Activated CD8-positive, alpha-beta T cell treated with anti-CD3 and anti-CD28 coated beads for 36 hours (primary cell): ENCODE results near the gene TMCC2. TPM values are rescaled to one million over a fixed set of nuclear protein-coding genes. Genes with fewer than 3 reads are reported as not detected.

Experiments used
- ATAC-seq: fragments of 200-7000 bp; cut with Tn5 transposase; one replicate; pipeline ENCODE4 v1.10.0; 2021; ENCODE audit warnings: mild to moderate bottlenecking, moderate library complexity
- CTCF ChIA-PET: fragments of 350-600 bp; sonication (Branson Sonifier 250); formaldehyde crosslinking; loops from one replicate; lab custom pipeline; 2021; ENCODE audit warnings: antibody characterized with exemption; lab: Charles Lee
- POLR2A ChIA-PET: fragments of 350-600 bp; sonication (Branson Sonifier 250); formaldehyde crosslinking; loops from one replicate; lab custom pipeline; 2021; ENCODE audit warnings: antibody characterized with exemption; lab: Charles Lee
- DNase-seq: peaks from one replicate; pipeline ENCODE4 v3.0.0-alpha.2; 2020
- H3K27ac Mint-ChIP-seq: one replicate; pipeline ENCODE4 v1.8.0; 2021; ENCODE audit warnings: mild to moderate bottlenecking, mixed read lengths
- H3K27me3 Mint-ChIP-seq: one replicate; pipeline ENCODE4 v1.8.0; 2021; ENCODE audit warnings: mixed read lengths
- H3K36me3 Mint-ChIP-seq: one replicate; pipeline ENCODE4 v1.8.0; 2021; ENCODE audit warnings: low read depth, mixed read lengths
- H3K4me1 Mint-ChIP-seq: one replicate; pipeline ENCODE4 v1.8.0; 2021; ENCODE audit warnings: low read depth, mixed read lengths
- H3K4me3 Mint-ChIP-seq: one replicate; pipeline ENCODE4 v1.8.0; 2021; ENCODE audit warnings: mild to moderate bottlenecking, moderate library complexity, mixed read lengths
- H3K9me3 Mint-ChIP-seq: one replicate; pipeline ENCODE4 v1.8.0; 2021; ENCODE audit warnings: mixed read lengths
- intact Hi-C: fragments of 100-400 bp; cut with micrococcal nuclease; formaldehyde crosslinking; loops from one replicate; pipeline ENCODE4 v1.10.0; 2022
- total RNA-seq, 2 experiments: library from RNA; stranded (reverse); gene quantifications; one replicate each; pipeline ENCODE4 v1.2.3, GENCODE V29; 2021
- TF ChIP-seq, protein P1 (sequence below): fragments of 200-600 bp; IDR thresholded peaks from one replicate; pipeline ENCODE4 v1.8.0; 2022; ENCODE audit warnings: antibody characterized with exemption, mild to moderate bottlenecking

The TMCC2 gene
- total RNA-seq, 2 experiments from 2014 or later: 6.6 to 7.1 TPM

DNA sequence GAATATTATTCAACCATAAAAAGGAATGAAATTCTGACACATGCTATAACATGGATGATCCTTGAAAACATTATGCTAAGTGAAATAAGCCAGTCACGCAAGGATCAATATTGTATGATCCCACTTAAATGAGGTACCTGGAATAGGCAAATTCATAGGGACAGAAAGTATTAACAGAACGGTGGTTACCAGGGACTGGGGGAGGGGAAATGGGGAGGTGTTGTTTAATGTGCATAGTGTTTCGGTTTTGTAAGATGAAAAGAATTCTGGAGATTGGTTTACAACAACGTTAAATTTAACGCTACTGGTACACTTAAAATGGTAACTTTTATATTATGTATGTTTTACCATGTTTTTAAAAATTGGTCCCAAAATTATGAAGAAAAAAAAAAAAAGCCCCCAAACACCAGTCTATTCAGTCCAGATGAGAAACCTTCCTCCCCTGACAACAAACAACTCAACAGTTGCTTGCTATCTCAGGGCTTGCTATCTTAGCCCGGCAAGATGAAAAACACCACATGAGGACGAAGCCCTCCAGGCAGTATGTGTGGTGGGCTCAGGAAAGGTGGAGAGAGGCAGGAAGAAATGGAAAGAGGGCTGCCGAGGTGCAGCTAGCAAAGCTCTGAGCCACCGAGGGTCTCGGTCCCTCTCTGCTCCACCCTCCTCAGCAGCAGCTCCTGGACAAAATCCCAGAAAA lies 85.3 kb downstream of the TMCC2 start:
- POLR2A ChIA-PET: interaction anchor here (0.6 to 14.6 kb wide), 8 partner anchors 14 to 436 kb away, joined by 3 to 158 read pairs (median 4); no protein-coding TSS in a partner anchor
- ATAC-seq (no peak), DNase-seq (peak; percentile 47)
- no peaks in the 10 kb centered on the region for H3K27me3 Mint-ChIP-seq
- H3K9me3 Mint-ChIP-seq: no peaks in the 10 kb centered on the region
- intact Hi-C loops: no loop called here
- peak overlapping the region; percentile 98 for H3K27ac Mint-ChIP-seq
- peak overlapping the region; percentile 81 for H3K4me3 Mint-ChIP-seq
- TF ChIP-seq, protein P1, sequence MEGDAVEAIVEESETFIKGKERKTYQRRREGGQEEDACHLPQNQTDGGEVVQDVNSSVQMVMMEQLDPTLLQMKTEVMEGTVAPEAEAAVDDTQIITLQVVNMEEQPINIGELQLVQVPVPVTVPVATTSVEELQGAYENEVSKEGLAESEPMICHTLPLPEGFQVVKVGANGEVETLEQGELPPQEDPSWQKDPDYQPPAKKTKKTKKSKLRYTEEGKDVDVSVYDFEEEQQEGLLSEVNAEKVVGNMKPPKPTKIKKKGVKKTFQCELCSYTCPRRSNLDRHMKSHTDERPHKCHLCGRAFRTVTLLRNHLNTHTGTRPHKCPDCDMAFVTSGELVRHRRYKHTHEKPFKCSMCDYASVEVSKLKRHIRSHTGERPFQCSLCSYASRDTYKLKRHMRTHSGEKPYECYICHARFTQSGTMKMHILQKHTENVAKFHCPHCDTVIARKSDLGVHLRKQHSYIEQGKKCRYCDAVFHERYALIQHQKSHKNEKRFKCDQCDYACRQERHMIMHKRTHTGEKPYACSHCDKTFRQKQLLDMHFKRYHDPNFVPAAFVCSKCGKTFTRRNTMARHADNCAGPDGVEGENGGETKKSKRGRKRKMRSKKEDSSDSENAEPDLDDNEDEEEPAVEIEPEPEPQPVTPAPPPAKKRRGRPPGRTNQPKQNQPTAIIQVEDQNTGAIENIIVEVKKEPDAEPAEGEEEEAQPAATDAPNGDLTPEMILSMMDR: no peak
- CTCF ChIA-PET: interaction anchor here (1.1 to 29.5 kb wide), 4 partner anchors 12 to 118 kb away, joined by 3 to 1285 read pairs (median 16); no protein-coding TSS in a partner anchor
- peaks cover 6% of the 10 kb centered on the region for H3K36me3 Mint-ChIP-seq
- peaks cover 80% of the 10 kb centered on the region for H3K4me1 Mint-ChIP-seq

- Mint-ChIP-seq H3K9me3 (no peaks in the 10 kb centered on the region), H3K36me3 (peaks cover 6% of the 10 kb centered on the region), H3K4me3 (peak overlapping the region; percentile 81), H3K27ac (peak overlapping the region; percentile 98), H3K27me3 (no peaks in the 10 kb centered on the region), H3K4me1 (peaks cover 87% of the 10 kb centered on the region)
- ATAC-seq (peak; percentile 88), DNase-seq (peak; percentile 86)
- CTCF ChIA-PET: interaction anchor here (0.9 to 29.5 kb wide), 7 partner anchors 9 to 117 kb away, joined by 3 to 1285 read pairs (median 6); no protein-coding TSS in a partner anchor
- TF ChIP-seq, protein P1: no peak
- intact Hi-C loops: no loop called here
- POLR2A ChIA-PET: interaction anchor here (0.6 to 14.6 kb wide), 11 partner anchors 11 to 436 kb away, joined by 3 to 158 read pairs (median 3); no protein-coding TSS in a partner anchor
Measured at GRCh38 chr1:205313563-205314308, 86.0 kb downstream of the TMCC2 start.

DNA sequence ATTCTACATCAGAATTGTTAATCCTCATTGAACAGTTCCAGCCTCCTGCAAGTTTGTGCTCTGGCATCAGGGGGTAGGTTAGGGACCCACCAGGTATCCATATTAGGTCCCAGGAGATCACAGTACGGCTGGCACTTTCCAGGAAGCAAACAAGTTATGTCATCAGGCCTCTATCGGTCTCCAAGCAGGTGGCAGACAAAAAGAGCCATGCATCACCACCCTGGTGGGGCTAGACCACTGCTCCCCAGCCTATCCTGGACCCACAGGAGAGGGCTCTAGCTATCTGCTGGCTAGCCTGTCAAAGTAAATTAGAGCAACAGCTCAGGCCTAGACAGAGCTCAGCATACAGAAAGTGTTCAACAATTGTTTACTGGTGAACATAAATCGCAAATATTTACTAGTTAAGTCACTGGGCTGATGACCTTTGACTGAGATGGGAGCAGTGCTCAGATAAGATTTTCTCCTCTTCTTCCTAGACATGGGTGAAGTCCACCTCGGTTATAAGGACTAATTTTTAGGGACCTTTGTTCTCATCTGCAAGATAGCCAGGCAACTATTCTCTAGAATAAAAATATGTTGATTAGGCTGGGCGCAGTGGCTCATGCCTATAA lies 87.4 kb downstream of the TMCC2 start:
- Mint-ChIP-seq H3K27me3 (no peaks in the 10 kb centered on the region), H3K9me3 (no peaks in the 10 kb centered on the region), H3K4me1 (peaks cover 96% of the 10 kb centered on the region), H3K36me3 (peaks cover 6% of the 10 kb centered on the region), H3K4me3 (peak overlapping the region; percentile 81), H3K27ac (peak overlapping the region; percentile 98)
- peak; percentile 41 for DNase-seq
- intact Hi-C loops: no loop called here
- POLR2A ChIA-PET: interaction anchor here (1.0 to 14.6 kb wide), 2 partner anchors 12 to 31 kb away, joined by 3 to 158 read pairs; no protein-coding TSS in a partner anchor
- ATAC-seq: no peak
- TF ChIP-seq, protein P1: no peak
- CTCF ChIA-PET: interaction anchor here (1.5 to 29.5 kb wide), 4 partner anchors 10 to 86 kb away, joined by 6 to 1285 read pairs (median 16); no protein-coding TSS in a partner anchor

DNA sequence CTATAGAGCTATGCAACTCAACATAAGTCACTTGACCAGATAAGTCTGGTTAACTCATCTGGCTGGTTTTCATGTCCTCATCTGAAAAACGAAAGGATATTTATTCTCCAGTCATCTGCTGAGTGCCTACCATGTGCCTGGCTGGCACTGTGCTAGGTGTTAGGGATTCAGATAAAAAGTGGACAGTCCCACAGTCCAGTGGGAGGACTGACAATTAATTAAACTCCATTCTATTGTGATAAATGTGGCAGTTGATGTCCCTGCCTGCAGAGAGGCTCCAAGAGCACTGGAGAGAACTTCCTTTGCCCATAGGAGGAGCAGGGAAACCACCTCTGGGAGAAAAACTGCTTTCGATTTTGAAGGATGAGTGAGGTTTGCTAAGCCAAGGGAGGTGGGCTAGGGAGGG lies 88.4 kb downstream of the TMCC2 start:
- ChIA-PET POLR2A (interaction anchor here (14.6 kb wide), 1 partner anchor 32 kb away, joined by 158 read pairs; no protein-coding TSS in a partner anchor), CTCF (interaction anchor here (3.6 to 29.5 kb wide), 2 partner anchors 9 to 37 kb away, joined by 27 to 1285 read pairs; no protein-coding TSS in a partner anchor)
- intact Hi-C loops: no loop called here
- H3K4me3 Mint-ChIP-seq: peak overlapping the region; percentile 46
- peaks cover 88% of the 10 kb centered on the region for H3K4me1 Mint-ChIP-seq
- peaks cover 2% of the 10 kb centered on the region for H3K36me3 Mint-ChIP-seq
- no peaks in the 10 kb centered on the region for H3K9me3 Mint-ChIP-seq
- DNase-seq (no peak), ATAC-seq (no peak)
- no peaks in the 10 kb centered on the region for H3K27me3 Mint-ChIP-seq
- peak overlapping the region; percentile 73 for H3K27ac Mint-ChIP-seq
- TF ChIP-seq, protein P1: no peak
